Liver (tissue), 9 donors: Measurements from ENCODE around the gene DNAH1. TPM values are rescaled to one million over a fixed set of nuclear protein-coding genes. Genes with fewer than 3 reads are reported as not detected.

Experiments used
- DNase-seq: peaks from one replicate; pipeline ENCODE4 v3.0.0-alpha.2; 2017; ENCODE audit warnings: low spot score
- H3K27ac ChIP-seq, 2 donors: one replicate each; pipeline ENCODE4 v1.7.0; 2013; ENCODE audit warnings: inconsistent platforms in 2 of 2, low read length in 2 of 2, control low read depth in 1 of 2, low read depth in 1 of 2, mild to moderate bottlenecking in 1 of 2
- H3K27me3 ChIP-seq, 4 donors: one replicate each; pipeline versions ENCODE4 v1.6.1 to v1.7.0; 2013; ENCODE audit warnings: low read length in 3 of 4, inconsistent platforms in 1 of 4, mild to moderate bottlenecking in 1 of 4, moderate library complexity in 1 of 4; ENCODE audit not compliant: control insufficient read depth in 4 of 4, insufficient read depth in 4 of 4
- H3K36me3 ChIP-seq, 4 donors: one replicate each; pipeline versions ENCODE4 v1.6.1 to v1.7.0; 2013; ENCODE audit warnings: low read length in 3 of 4, mild to moderate bottlenecking in 3 of 4, low read depth in 1 of 4, moderate library complexity in 1 of 4; ENCODE audit not compliant: control insufficient read depth in 4 of 4, insufficient read depth in 3 of 4
- H3K4me1 ChIP-seq, 4 donors: one replicate each; pipeline versions ENCODE4 v1.6.1 to v1.7.0; 2013; ENCODE audit warnings: low read length in 3 of 4, mild to moderate bottlenecking in 3 of 4, moderate library complexity in 1 of 4; ENCODE audit not compliant: control insufficient read depth in 4 of 4, insufficient read depth in 4 of 4
- H3K4me3 ChIP-seq, 3 donors: one replicate each; pipeline versions ENCODE4 v1.6.1 to v1.7.0; 2013; ENCODE audit warnings: low read length in 3 of 3, control low read depth in 1 of 3, low read depth in 1 of 3, mild to moderate bottlenecking in 1 of 3
- H3K9ac ChIP-seq, 2 donors: one replicate each; pipeline ENCODE4 v1.7.0; 2013; ENCODE audit warnings: low read length in 2 of 2, mild to moderate bottlenecking in 2 of 2, moderate library complexity in 2 of 2, control low read depth in 1 of 2, low read depth in 1 of 2
- H3K9me3 ChIP-seq, 4 donors: one replicate each; pipeline versions ENCODE4 v1.6.1 to v1.7.0; 2013; ENCODE audit warnings: low read length in 3 of 4; ENCODE audit not compliant: control insufficient read depth in 4 of 4
- CTCF ChIP-seq: fragments of 150-350 bp; IDR thresholded peaks from 2 replicates; pipeline ENCODE4 v1.5.1; 2017; ENCODE audit warnings: improper control_type of control experiment, low read depth, low read length; ENCODE audit not compliant: missing input control
- EGR1 ChIP-seq, 2 donors: IDR thresholded peaks; 2 replicates each; pipeline ENCODE4 v1.6.1; 2016 to 2018; ENCODE audit warnings: antibody characterized with exemption in 2 of 2, low read depth in 2 of 2
- FOXA1 ChIP-seq: IDR thresholded peaks from 2 replicates; pipeline ENCODE4 v1.6.1; 2016; ENCODE audit warnings: antibody characterized with exemption
- FOXA2 ChIP-seq: IDR thresholded peaks from 2 replicates; pipeline ENCODE4 v1.6.1; 2016; ENCODE audit warnings: antibody characterized with exemption
- GABPA ChIP-seq, 2 donors: IDR thresholded peaks in 1 of 2; conservative IDR thresholded peaks in 1 of 2; 2 replicates each; pipeline ENCODE4 v1.6.1; 2016; ENCODE audit warnings: antibody characterized with exemption in 2 of 2, mild to moderate bottlenecking in 1 of 2, moderate library complexity in 1 of 2
- HNF4A ChIP-seq, 2 donors: conservative IDR thresholded peaks; 2 replicates each; pipeline ENCODE4 v1.6.1; 2016; ENCODE audit warnings: antibody characterized with exemption in 2 of 2, mild to moderate bottlenecking in 2 of 2
- HNF4G ChIP-seq: IDR thresholded peaks from 2 replicates; pipeline ENCODE4 v1.6.1; 2016; ENCODE audit warnings: antibody characterized with exemption
- JUND ChIP-seq, 2 donors: IDR thresholded peaks; 2 replicates each; pipeline ENCODE4 v1.6.1; 2016; ENCODE audit warnings: antibody characterized with exemption in 2 of 2
- MAX ChIP-seq: IDR thresholded peaks from 2 replicates; pipeline ENCODE4 v1.6.1; 2016; ENCODE audit warnings: antibody characterized with exemption
- RAD21 ChIP-seq, 2 donors: IDR thresholded peaks; 2 replicates each; pipeline ENCODE4 v1.6.1; 2016; ENCODE audit warnings: antibody characterized with exemption in 2 of 2, mild to moderate bottlenecking in 2 of 2
- REST ChIP-seq: IDR thresholded peaks from 2 replicates; pipeline ENCODE4 v1.6.1; 2016; ENCODE audit warnings: antibody characterized with exemption, mild to moderate bottlenecking
- RXRA ChIP-seq, 2 donors: IDR thresholded peaks; 2 replicates each; pipeline ENCODE4 v1.6.1; 2017 to 2018; ENCODE audit warnings: antibody characterized with exemption in 2 of 2, mild to moderate bottlenecking in 1 of 2
- SP1 ChIP-seq: IDR thresholded peaks from 2 replicates; pipeline ENCODE4 v1.6.1; 2018; ENCODE audit warnings: antibody characterized with exemption, mild to moderate bottlenecking
- TAF1 ChIP-seq: conservative IDR thresholded peaks from 2 replicates; pipeline ENCODE4 v1.6.1; 2016; ENCODE audit warnings: antibody characterized with exemption, mild to moderate bottlenecking
- YY1 ChIP-seq: IDR thresholded peaks from 2 replicates; pipeline ENCODE4 v1.6.1; 2016; ENCODE audit warnings: antibody characterized with exemption, mild to moderate bottlenecking
- ZBTB33 ChIP-seq: IDR thresholded peaks from 2 replicates; pipeline ENCODE4 v1.6.1; 2016; ENCODE audit warnings: antibody characterized with exemption
- WGBS: extraction: QIAGEN DNeasy Blood & Tissue Kit; methylation state at CpG from one replicate; pipeline ENCODE4 v1.1.7; 2013; 5-methylcytosine and 5-hydroxymethylcytosine counted together
- polyA plus RNA-seq, 2 donors: library from polyadenylated mRNA; stranded (reverse) in 1 of 2; unstranded in 1 of 2; fragments of 200-250 nt in 1 of 2; fragments of >200 nt in 1 of 2; fragmentation: Nextera tagmentation in 1 of 2; extraction: Ambion mirVana in 1 of 2; gene quantifications; one replicate each; pipeline versions ENCODE4 v1.2.1 to v1.2.3, GENCODE V29; 2013 to 2015
- total RNA-seq, 2 donors: library from RNA; depleted of rRNA; stranded (reverse); fragments of >200 nt; gene quantifications; one replicate each; pipeline ENCODE4 v1.2.3, GENCODE V29; 2014
- donor health status: healthy.
- donor health status: healthy.
- donor health status: healthy.
- donor health status: healthy.
- donor health status: healthy.

The DNAH1 gene
- total and polyA plus RNA-seq, 4 donors: 1.5 to 6.0 (median 2.5) TPM

GRCh38 chr3:52331091-52331490 is 15.0 kb downstream of the DNAH1 start:
- no peak overlapping the region for H3K27ac ChIP-seq
- TF ChIP-seq CTCF (no peak), HNF4G (no peak), SP1 (no peak), REST (no peak), EGR1 (IDR thresholded peaks at IDR 0.05; ENCODE audit: low read depth in 2 of 2) (no peak), HNF4A (conservative IDR thresholded peaks at IDR 0.05) (no peak), JUND (IDR thresholded peaks at IDR 0.05) (no peak), MAX (no peak), RXRA (IDR thresholded peaks at IDR 0.05) (no peak), FOXA1 (no peak), GABPA (IDR thresholded peaks at IDR 0.05 in 1 of 2, conservative IDR thresholded peaks at IDR 0.05 in 1 of 2) (no peak), FOXA2 (no peak), ZBTB33 (no peak), TAF1 (no peak), YY1 (no peak), RAD21 (IDR thresholded peaks at IDR 0.05) (no peak)
- H3K4me3 ChIP-seq: no peak overlapping the region
- no peaks in the 10 kb centered on the region for H3K27me3 ChIP-seq
- H3K36me3 ChIP-seq: peaks cover 0 to 17% (median 7%) of the 10 kb centered on the region in 4 donors
- no peak for DNase-seq
- no peak overlapping the region for H3K9ac ChIP-seq
- no peaks in the 10 kb centered on the region for H3K9me3 ChIP-seq
- WGBS: 95% methylated on average over 12 of the region's 12 CpGs
- H3K4me1 ChIP-seq: peaks cover 6 to 16% (median 11%) of the 10 kb centered on the region in 4 donors

GRCh38 chr3:52331906-52332305 is 15.8 kb downstream of the DNAH1 start:
- TF ChIP-seq HNF4A (conservative IDR thresholded peaks at IDR 0.05) (no peak), FOXA1 (no peak)
- WGBS: 95% methylated on average over 15 of the region's 15 CpGs
- Histone ChIP-seq H3K27ac (no peak overlapping the region), H3K9me3 (no peaks in the 10 kb centered on the region), H3K36me3 (peaks cover 0 to 21% (median 7%) of the 10 kb centered on the region in 4 donors), H3K4me1 (peaks cover 6 to 14% (median 10%) of the 10 kb centered on the region in 4 donors), H3K27me3 (no peaks in the 10 kb centered on the region), H3K4me3 (no peak overlapping the region), H3K9ac (no peak overlapping the region)
- DNase-seq: no peak
